HG03354 (cell line): ENCODE data around the gene KRTAP5-6.
"Not testable (repeated sequence)": the region's sequence is repeated elsewhere in the genome, so short reads cannot be mapped to it uniquely, and the experiment has no call there.

Source experiments
- ATAC-seq: cut with Tn5 transposase; IDR thresholded peaks from one replicate; pipeline ENCODE4 v1.9.1; 2021; ENCODE audit warnings: mild to moderate bottlenecking; ENCODE audit not compliant: unreplicated experiment, poor library complexity, severe bottlenecking

Gene KRTAP5-6

DNA sequence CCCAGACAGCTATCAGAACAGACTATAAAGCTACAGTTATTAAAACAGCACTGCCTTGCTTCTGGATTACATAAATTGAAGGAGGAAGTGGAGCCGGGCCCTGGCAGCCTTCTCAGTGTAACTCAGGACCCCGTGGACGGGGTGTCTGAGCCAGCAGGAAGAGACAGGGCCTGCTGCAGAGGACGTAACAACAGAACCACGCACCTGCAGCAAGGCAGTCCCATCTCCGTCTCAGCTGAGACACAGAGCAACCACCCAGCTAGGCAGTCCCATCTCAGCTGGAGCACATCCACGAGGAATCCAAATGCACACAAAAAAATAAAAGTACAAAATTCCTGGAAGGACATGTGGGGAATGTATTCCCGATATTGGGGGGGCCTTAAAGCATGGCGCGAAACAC, 17.1 kb upstream of the KRTAP5-6 start:
- no peak for ATAC-seq

GRCh38 chr11:1682225-1682905, 14.6 kb upstream of the KRTAP5-6 start:
- ATAC-seq, result no peak

GRCh38 chr11:1683216-1683615, 13.8 kb upstream of the KRTAP5-6 start:
- not testable (repeated sequence) for ATAC-seq

DNA sequence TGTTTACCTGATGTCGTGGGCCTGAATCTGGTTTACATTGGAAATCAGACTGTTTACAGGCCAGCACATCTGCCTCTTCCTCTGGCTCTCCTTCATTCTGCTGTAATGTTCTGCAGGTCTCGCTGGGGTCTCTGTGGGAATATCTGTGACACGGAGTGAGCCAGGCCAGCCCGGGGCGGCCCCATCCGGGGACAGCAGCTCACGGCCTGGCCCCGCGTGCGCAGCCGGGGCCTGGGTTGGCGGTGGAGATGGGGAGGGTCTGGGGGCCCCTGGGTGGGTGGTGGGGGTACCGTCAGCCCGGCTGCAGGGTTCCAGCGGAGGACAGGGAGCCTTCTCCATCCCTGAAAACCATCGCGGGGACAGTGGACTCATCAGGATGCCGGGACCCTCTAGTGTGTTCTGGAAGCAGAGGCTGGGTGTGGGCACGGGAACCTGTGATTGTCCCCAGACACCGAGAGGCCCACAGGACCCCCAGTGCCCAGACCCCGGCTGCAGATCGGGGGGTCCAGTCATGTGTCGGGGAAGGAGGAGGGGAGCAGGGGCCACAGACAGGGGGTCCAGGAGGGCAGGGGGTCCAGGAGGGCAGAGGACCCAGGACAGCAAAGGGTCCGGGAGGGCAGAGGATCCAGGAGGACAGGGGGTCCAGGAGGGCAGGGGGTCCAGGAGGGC, 13.0 kb upstream of the KRTAP5-6 start:
- ATAC-seq, result not testable (repeated sequence)

DNA sequence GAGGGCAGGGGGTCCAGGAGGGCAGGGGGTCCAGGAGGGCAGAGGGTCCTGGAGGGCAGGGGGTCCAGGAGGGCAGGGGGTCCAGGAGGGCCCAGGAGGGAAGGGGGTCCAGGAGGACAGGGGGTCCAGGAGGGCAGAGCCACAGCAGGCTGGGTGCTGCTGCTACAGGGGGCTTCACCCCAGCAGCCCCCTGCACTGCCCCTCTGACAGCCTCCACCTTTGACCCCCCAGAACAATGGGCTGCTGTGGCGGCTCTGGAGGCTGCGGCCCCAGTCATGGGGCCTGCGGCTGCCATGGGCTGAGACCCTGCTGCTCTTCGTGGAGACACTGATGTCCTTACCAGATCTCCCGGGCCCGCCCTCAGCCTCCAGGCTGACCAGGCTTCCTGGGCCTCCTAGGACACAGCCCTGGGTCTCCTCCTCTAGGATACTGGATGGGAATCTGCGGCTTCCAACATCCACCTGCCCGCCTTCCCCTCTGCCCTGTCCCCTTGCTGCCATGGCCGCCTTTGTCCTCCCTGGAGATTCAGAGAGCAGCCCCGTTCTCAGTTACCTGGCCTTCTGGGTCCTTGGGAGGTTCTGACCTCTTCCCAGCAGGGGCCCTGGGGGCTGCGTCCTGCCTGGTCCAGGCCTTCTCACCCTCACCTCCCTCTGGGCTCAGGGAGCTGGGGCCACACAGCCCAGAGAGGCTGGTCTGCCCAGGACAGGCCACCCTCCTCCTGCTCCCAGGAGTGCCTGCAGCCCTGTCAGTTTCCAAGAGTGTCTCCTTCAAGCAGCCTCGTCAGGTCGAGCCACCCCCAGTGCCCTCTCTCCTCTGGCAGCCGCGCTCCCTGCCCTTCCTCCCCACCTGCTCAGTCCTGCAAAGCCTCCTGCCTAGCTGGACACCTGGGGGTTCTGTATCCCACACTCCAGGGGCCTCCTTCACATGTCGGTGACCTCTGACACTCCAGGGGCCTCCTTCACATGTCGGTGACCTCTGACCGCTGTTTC, 11.8 kb upstream of the KRTAP5-6 start:
- not testable (repeated sequence) for ATAC-seq

DNA sequence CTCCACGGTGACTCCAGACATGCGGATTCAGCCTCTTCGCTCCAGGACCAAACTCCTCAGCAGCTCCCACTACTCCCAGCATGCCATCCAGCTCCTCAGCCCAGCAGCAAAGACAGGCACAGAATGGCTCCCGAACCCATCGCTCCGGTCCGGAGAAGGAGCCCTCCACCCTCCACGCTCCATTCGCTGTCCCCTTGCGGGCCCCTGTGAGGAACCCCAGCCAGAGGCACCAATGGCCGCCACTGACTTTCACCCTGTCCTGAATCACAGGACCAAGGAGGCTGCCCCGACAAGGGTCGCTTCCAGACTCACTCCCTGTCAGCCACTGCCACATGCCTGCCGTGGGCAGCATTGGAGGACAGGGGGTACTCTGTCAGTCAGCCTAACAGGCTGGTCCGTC, 10.8 kb upstream of the KRTAP5-6 start:
- not testable (repeated sequence) for ATAC-seq

DNA sequence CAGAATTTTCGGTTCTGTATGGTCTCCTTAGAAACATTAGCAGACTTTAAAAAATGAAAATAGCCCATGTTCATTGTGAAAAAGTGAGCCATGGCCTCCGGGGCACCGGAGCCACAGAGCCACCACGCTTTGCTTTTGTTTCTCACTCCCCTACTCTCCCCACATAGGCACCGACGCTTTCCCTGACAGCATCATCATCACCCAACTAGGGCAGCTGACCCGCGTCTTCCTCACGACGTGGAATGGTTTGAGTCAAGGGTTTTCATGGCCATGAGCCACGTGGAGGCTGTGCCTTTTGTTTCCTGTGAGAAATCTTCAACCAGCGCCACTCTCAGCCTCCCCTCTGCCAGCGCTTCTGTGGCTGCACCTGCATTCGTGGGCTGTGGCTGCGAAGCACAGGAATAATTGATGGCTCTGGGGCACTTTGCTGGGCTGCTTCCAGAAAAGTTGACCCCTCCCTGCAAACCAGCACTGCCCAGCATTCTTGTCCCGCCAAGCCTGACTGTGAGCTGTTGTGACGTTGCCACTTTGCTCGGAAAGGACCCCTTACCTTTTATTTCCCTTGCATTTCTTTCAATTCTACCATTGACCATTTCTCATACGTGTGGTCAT, 8.6 kb upstream of the KRTAP5-6 start:
- not testable (repeated sequence) for ATAC-seq

GRCh38 chr11:1689250-1690166, 7.5 kb upstream of the KRTAP5-6 start:
- not testable (repeated sequence) for ATAC-seq

DNA sequence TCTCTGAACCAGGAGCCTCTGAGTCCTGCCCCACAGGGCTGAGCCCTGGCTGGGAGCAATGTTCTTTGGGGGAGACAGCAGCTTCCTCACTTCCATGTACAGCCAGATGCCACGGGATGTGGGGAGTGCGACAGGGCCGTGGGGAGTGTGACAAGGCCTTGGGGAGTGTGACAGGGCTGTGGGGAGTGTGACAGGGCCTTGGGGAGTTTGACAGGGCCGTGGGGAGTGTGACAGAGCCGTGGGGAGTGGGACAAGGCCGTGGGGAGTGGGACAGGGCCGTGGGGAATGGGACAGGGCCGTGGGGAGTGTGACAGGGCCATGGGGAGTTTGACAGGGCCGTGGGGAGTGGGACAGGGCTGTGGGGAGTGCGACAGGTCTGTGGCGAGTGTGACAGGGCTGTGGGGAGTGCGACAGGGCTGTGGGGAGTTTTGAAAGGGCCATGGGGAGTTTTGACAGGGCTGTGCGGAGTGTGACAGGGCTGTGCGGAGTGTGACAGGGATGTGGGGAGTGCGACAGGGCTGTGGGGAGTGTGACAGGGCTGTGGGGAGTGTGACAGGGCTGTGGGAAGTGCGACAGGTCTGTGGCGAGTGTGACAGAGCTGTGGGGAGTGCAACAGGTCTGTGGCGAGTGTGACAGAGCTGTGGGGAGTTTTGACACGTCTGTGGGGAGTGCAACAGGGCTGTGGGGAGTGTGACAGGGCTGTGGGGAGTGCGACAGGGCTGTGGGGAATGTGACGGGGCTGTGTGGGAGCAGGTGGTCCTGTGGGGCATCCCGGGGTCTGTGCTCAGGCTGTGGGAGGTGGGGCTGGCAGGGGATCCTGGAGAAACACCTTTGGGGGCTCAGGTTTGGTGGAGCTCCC, 6.6 kb upstream of the KRTAP5-6 start:
- ATAC-seq, result no peak

DNA sequence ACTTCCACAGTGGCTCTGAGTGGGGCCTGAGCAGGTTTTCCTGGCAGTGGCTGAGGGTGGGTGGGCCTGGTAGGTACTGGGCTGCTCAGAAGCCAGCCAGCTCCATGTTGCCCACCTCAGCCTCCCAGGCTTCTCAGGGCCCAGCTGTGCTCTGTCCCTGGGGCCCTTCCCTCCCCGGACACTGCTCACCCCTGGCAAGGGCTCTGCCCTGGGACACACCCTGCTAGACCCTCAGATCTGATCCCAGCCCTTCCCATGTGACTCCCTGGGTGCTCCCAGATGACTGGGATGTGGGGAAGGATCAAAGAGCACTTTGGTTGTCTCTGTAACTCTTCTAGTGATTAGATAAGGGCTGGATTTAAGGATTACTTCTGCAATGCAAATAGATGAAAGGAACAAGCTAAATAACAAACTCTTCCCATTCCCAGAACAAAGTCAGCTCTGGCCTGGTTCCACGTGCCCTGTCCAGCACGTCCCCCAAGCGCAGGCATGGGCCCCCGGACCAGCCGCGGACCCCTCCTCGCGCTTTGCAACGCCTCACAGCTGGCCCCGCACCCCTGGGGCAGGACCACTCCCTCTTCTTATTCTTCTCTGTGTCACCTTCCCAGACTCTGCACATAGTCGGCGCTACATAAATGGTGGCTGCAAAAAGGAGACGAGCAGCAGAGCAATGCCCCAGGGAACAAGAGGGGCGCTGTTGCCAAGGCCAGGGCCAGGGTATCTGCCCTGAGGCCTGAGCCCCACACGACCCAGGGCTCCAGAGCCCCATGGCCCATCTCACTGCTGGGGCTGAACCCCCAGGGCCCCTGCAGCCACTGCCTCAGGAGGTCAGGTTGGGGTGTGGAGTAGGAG, 5.7 kb upstream of the KRTAP5-6 start:
- no peak for ATAC-seq

DNA sequence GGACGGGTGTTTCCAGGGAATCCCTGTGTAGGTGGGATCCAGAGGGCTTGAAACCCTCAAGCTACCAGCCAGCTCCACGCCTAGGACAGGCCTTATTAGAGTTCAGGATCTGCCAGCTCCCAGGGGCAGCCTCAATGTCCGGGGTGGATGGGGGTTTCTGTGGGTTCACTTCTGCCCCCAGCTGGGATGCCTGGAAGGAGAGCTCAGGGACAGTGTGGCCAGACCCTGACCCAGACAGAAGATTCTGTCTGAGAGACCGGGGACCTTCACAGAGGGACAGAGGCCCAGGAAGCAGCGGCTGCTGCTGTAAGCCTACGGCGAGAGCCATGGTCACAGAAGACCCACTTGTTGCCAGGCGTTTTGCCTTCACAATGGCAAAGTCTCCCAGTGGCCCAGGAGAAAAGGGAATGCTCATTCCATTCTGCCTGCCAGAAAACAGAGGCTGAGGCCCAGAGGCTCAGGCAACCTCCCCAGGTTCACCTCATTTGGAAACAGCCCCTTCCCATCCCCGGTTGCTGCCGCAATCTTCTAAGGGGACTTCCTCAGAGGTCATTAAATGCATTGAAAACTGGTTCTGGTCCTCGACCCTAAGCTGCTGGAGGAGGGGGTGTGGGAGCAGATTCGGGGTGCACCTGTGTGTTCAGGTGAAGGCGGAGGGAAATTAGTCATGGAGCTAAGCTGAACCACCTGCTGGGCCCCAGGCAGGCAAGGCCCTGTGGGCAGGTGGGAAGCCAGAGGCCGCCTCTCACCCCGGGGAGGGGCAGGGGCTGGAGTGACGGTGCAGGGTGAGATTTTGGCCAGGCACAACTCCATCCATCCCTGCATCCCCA, 4.9 kb upstream of the KRTAP5-6 start:
- no peak for ATAC-seq

DNA sequence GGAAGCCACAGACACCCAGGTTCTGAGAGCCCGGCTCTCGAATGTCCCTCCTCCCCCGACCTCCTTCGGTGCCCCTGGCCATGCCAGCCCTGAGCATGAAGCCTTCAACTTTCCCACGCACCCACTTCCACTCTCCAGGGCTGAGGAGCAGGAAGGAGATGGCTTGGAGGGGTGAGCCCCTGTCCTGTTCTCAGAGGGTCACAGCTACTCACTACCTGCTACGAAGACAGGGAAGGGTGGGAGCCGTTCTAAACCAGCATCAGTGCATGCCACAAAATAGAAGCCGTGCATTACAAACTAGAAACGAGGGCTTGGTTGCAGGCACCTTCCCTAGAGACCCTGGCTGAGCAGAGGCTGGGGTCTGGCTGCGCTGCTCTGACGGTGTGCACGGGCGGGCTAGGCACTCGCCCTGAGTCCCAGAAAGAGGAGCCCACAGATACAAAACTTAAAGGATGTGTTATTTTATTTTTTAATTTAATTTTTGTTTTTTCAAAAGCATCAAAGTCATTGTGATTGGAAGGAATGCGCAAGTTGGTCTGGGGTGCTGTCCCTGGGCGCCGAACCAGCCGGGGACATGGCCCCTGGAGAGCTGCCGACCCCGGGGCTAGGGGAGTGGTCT, 4.2 kb upstream of the KRTAP5-6 start:
- ATAC-seq, result no peak

GRCh38 chr11:1693327-1694063, 3.5 kb upstream of the KRTAP5-6 start:
- ATAC-seq, result no peak

- ATAC-seq, result peak; percentile 77
Measured at GRCh38 chr11:1694064-1694845, 2.7 kb upstream of the KRTAP5-6 start.
